ENCODE measurements around the gene DOCK7.

DOCK7 gene

GRCh38 chr1:62462370-62462769, 225.8 kb downstream of the DOCK7 start:
- H3K4me2 ChIP-seq (ENCODE audit: low read depth, low read length), result no peak overlapping the region
- H3K79me2 ChIP-seq (ENCODE audit: low read length), result no peaks in the 10 kb centered on the region
- TF ChIP-seq EZH2phosphoT487 (IDR thresholded peaks at IDR 0.05; ENCODE audit: low read length), result no peak
- TF ChIP-seq, protein P1, sequence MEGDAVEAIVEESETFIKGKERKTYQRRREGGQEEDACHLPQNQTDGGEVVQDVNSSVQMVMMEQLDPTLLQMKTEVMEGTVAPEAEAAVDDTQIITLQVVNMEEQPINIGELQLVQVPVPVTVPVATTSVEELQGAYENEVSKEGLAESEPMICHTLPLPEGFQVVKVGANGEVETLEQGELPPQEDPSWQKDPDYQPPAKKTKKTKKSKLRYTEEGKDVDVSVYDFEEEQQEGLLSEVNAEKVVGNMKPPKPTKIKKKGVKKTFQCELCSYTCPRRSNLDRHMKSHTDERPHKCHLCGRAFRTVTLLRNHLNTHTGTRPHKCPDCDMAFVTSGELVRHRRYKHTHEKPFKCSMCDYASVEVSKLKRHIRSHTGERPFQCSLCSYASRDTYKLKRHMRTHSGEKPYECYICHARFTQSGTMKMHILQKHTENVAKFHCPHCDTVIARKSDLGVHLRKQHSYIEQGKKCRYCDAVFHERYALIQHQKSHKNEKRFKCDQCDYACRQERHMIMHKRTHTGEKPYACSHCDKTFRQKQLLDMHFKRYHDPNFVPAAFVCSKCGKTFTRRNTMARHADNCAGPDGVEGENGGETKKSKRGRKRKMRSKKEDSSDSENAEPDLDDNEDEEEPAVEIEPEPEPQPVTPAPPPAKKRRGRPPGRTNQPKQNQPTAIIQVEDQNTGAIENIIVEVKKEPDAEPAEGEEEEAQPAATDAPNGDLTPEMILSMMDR (IDR thresholded peaks at IDR 0.05; ENCODE audit: low read length), result no peak
- H3K4me1 ChIP-seq (ENCODE audit: low read length), result no peaks in the 10 kb centered on the region
- H3K9ac ChIP-seq (ENCODE audit: low read length), result no peak overlapping the region
- no peaks in the 10 kb centered on the region for H3K9me2 ChIP-seq (replicated peaks; ENCODE audit: insufficient read depth, low read length)
- no peaks in the 10 kb centered on the region for H3K36me3 ChIP-seq (replicated peaks; ENCODE audit: insufficient read depth, low read length)
- H3K27ac ChIP-seq (ENCODE audit: low read length), result no peak overlapping the region
- no peak overlapping the region for H2AFZ ChIP-seq (ENCODE audit: low read length)
- peak; percentile 32 for DNase-seq
- no peaks in the 10 kb centered on the region for H3K27me3 ChIP-seq (replicated peaks; ENCODE audit: insufficient read depth, low read length)
- H4K20me1 ChIP-seq (ENCODE audit: insufficient read depth, low read length), result no peaks in the 10 kb centered on the region
- no peaks in the 10 kb centered on the region; the same call in 1 of the 2 replicates for H3K9me3 ChIP-seq (replicated peaks; ENCODE audit: insufficient read depth, low read length)
- H3F3A ChIP-seq (ENCODE audit: insufficient read depth, low read length), result no peaks in the 10 kb centered on the region
- no peak overlapping the region for H3K4me3 ChIP-seq (ENCODE audit: low read length)

- Histone ChIP-seq H3F3A (ENCODE audit: insufficient read depth, low read length) (no peaks in the 10 kb centered on the region), H3K9me2 (replicated peaks; ENCODE audit: insufficient read depth, low read length) (no peaks in the 10 kb centered on the region), H3K9me3 (replicated peaks; ENCODE audit: insufficient read depth, low read length) (no peaks in the 10 kb centered on the region; the same call in 1 of the 2 replicates), H3K4me2 (ENCODE audit: low read depth, low read length) (no peak overlapping the region), H3K36me3 (replicated peaks; ENCODE audit: insufficient read depth, low read length) (no peaks in the 10 kb centered on the region), H3K79me2 (ENCODE audit: low read length) (no peaks in the 10 kb centered on the region), H4K20me1 (ENCODE audit: insufficient read depth, low read length) (no peaks in the 10 kb centered on the region), H3K27me3 (replicated peaks; ENCODE audit: insufficient read depth, low read length) (no peaks in the 10 kb centered on the region), H3K4me3 (ENCODE audit: low read length) (no peak overlapping the region), H2AFZ (ENCODE audit: low read length) (no peak overlapping the region), H3K9ac (ENCODE audit: low read length) (no peak overlapping the region), H3K4me1 (ENCODE audit: low read length) (no peaks in the 10 kb centered on the region), H3K27ac (ENCODE audit: low read length) (no peak overlapping the region)
- TF ChIP-seq EZH2 (optimal IDR thresholded peaks at IDR 0.05; ENCODE audit: low read depth, low read length) (no peak), EZH2phosphoT487 (IDR thresholded peaks at IDR 0.05; ENCODE audit: low read length) (no peak)
- TF ChIP-seq, protein P1 (IDR thresholded peaks at IDR 0.05; ENCODE audit: low read length), result no peak
- DNase-seq, result no peak
These were observed 230.2 kb downstream of the DOCK7 start for GRCh38 chr1:62457955-62458354.

- Histone ChIP-seq H3K27ac (ENCODE audit: low read length) (no peak overlapping the region), H3K4me3 (ENCODE audit: low read length) (no peak overlapping the region), H3K79me2 (ENCODE audit: low read length) (no peaks in the 10 kb centered on the region), H3K9ac (ENCODE audit: low read length) (no peak overlapping the region), H3K4me1 (ENCODE audit: low read length) (no peaks in the 10 kb centered on the region), H3K36me3 (replicated peaks; ENCODE audit: insufficient read depth, low read length) (peaks cover 6% of the 10 kb centered on the region; the same call in 1 of the 2 replicates), H4K20me1 (ENCODE audit: insufficient read depth, low read length) (peaks cover 12% of the 10 kb centered on the region; the same call in 1 of the 2 replicates), H3K27me3 (replicated peaks; ENCODE audit: insufficient read depth, low read length) (no peaks in the 10 kb centered on the region), H3K4me2 (ENCODE audit: low read depth, low read length) (no peak overlapping the region), H3K9me2 (replicated peaks; ENCODE audit: insufficient read depth, low read length) (no peaks in the 10 kb centered on the region), H3F3A (ENCODE audit: insufficient read depth, low read length) (no peaks in the 10 kb centered on the region), H2AFZ (ENCODE audit: low read length) (no peak overlapping the region), H3K9me3 (replicated peaks; ENCODE audit: insufficient read depth, low read length) (no peaks in the 10 kb centered on the region)
- DNase-seq, result no peak
- TF ChIP-seq EZH2 (optimal IDR thresholded peaks at IDR 0.05; ENCODE audit: low read depth, low read length) (no peak), EZH2phosphoT487 (IDR thresholded peaks at IDR 0.05; ENCODE audit: low read length) (no peak)
- TF ChIP-seq, protein P1 (IDR thresholded peaks at IDR 0.05; ENCODE audit: low read length), result no peak
These were observed 235.2 kb downstream of the DOCK7 start for GRCh38 chr1:62452951-62453350.
